Naive thymus-derived CD4-positive, alpha-beta T cell (primary cell): ENCODE data around the gene IRF2. TPM values are rescaled to one million over a fixed set of nuclear protein-coding genes. Genes with fewer than 3 reads are reported as not detected.
A peak's percentile ranks its signal among the peaks of the same experiment; 100 is the strongest.

Experiments
- ATAC-seq: fragments of 150-1000 bp; cut with Tn5 transposase; 2 replicates; pipeline ENCODE4 v1.10.0; 2021; ENCODE audit warnings: mild to moderate bottlenecking, moderate library complexity
- CTCF ChIA-PET: fragments of 350-600 bp; sonication (Branson Sonifier 250); formaldehyde crosslinking; loops from one replicate; lab custom pipeline; 2021; ENCODE audit warnings: antibody characterized with exemption; lab: Charles Lee
- POLR2A ChIA-PET: fragments of 350-600 bp; sonication (Branson Sonifier 250); formaldehyde crosslinking; loops from one replicate; lab custom pipeline; 2021; ENCODE audit warnings: antibody characterized with exemption, inconsistent platforms; lab: Charles Lee
- DNase-seq, 9 donors: peaks; one replicate each; pipeline versions ENCODE4 v3.0.0 to v3.0.0-alpha.2; 2020 to 2022; ENCODE audit warnings: mixed read lengths in 1 of 9
- H3K27ac ChIP-seq: one replicate; pipeline ENCODE4 v1.7.0; 2013; ENCODE audit warnings: mild to moderate bottlenecking, low read depth, low read length, moderate library complexity
- H3K27me3 ChIP-seq, 2 donors: one replicate each; pipeline ENCODE4 v1.7.0; 2013; ENCODE audit warnings: low read length in 2 of 2, mild to moderate bottlenecking in 2 of 2, moderate library complexity in 2 of 2; ENCODE audit not compliant: control insufficient read depth in 2 of 2, insufficient read depth in 2 of 2
- H3K36me3 ChIP-seq, 3 experiments: 1 replicate in 2 of 3; 2 replicates in 1 of 3; pipeline ENCODE4 v1.7.0; 2013; ENCODE audit warnings: low read length in 3 of 3, mild to moderate bottlenecking in 3 of 3, moderate library complexity in 1 of 3; ENCODE audit not compliant: insufficient read depth in 3 of 3, control insufficient read depth in 2 of 3
- H3K4me1 ChIP-seq, 2 donors: one replicate each; pipeline ENCODE4 v1.7.0; 2013; ENCODE audit warnings: low read length in 2 of 2, mild to moderate bottlenecking in 2 of 2, moderate library complexity in 1 of 2; ENCODE audit not compliant: control insufficient read depth in 2 of 2, insufficient read depth in 2 of 2
- H3K4me3 ChIP-seq: 2 replicates; pipeline ENCODE4 v1.7.0; 2013; ENCODE audit warnings: mild to moderate bottlenecking, low read length
- H3K9me3 ChIP-seq, 3 experiments: 1 replicate in 2 of 3; 2 replicates in 1 of 3; pipeline ENCODE4 v1.7.0; 2013; ENCODE audit warnings: low read length in 3 of 3; ENCODE audit not compliant: control insufficient read depth in 2 of 3
- H3K27ac Mint-ChIP-seq, 9 donors: one replicate each; pipeline ENCODE4 v1.8.0; 2020 to 2022; ENCODE audit warnings: mixed read lengths in 9 of 9, mild to moderate bottlenecking in 8 of 9, moderate library complexity in 5 of 9, inconsistent platforms in 2 of 9
- H3K27me3 Mint-ChIP-seq, 5 donors: one replicate each; pipeline ENCODE4 v1.8.0; 2021 to 2022; ENCODE audit warnings: mixed read lengths in 5 of 5, mild to moderate bottlenecking in 1 of 5
- H3K36me3 Mint-ChIP-seq, 5 donors: one replicate each; pipeline ENCODE4 v1.8.0; 2020 to 2022; ENCODE audit warnings: mixed read lengths in 5 of 5, mild to moderate bottlenecking in 3 of 5, inconsistent platforms in 1 of 5
- H3K4me1 Mint-ChIP-seq, 7 donors: one replicate each; pipeline ENCODE4 v1.8.0; 2020 to 2022; ENCODE audit warnings: mixed read lengths in 7 of 7, mild to moderate bottlenecking in 3 of 7, inconsistent platforms in 1 of 7
- H3K4me3 Mint-ChIP-seq, 10 donors: one replicate each; pipeline ENCODE4 v1.8.0; 2020 to 2022; ENCODE audit warnings: mild to moderate bottlenecking in 10 of 10, mixed read lengths in 10 of 10, moderate library complexity in 6 of 10, inconsistent platforms in 2 of 10
- H3K9me3 Mint-ChIP-seq, 11 donors: one replicate each; pipeline ENCODE4 v1.8.0; 2020 to 2022; ENCODE audit warnings: mixed read lengths in 11 of 11, mild to moderate bottlenecking in 4 of 11, inconsistent platforms in 1 of 11, moderate library complexity in 1 of 11
- intact Hi-C, 2 donors: fragments of 100-400 bp; cut with micrococcal nuclease; formaldehyde crosslinking; loops; one replicate each; pipeline ENCODE4 v1.15.1; 2023
- polyA plus RNA-seq, 2 donors: library from polyadenylated mRNA; unstranded; fragments of 300-500 nt; fragmentation: Illumina TruSeq; gene quantifications; one replicate each; pipeline ENCODE4 v1.2.3, GENCODE V29; 2021
- total RNA-seq, 6 experiments: library from RNA in 5 of 6; stranded (reverse) in 5 of 6; gene quantifications; 1 replicate in 5 of 6; 2 replicates in 1 of 6; pipeline ENCODE4 v1.2.3 and lab custom pipeline; 2021 to 2026

IRF2 gene
- total and polyA plus RNA-seq, 7 experiments from 2014 or later: 31.2 to 87.0 (median 77.5) TPM

DNA sequence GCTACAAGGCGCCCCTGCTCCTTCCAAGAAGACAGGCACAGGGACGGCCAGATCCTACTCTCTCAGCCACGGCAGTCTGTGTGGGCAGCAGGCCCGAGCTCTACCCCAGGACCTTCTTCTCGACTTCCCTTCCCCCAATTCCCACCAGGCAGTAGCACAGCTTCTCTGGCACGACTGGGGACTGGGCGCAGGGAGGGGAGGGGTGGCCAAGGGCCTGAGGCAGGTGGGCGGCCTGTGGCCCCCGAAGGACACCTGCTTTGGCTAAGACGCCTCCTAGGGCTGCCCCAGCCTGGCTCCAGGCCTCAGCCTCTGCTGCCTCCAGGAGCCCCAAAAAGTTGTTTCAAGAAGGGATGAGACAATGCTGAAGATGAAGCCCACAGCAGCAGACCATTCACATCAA lies 24.2 kb upstream of the IRF2 start:
- DNase-seq: no peak
- Histone ChIP-seq H3K27ac (no peak overlapping the region), H3K9me3 (no peaks in the 10 kb centered on the region), H3K4me1 (peaks cover 3 to 5% of the 10 kb centered on the region in 2 donors), H3K36me3 (no peaks in the 10 kb centered on the region), H3K4me3 (no peak overlapping the region), H3K27me3 (no peaks in the 10 kb centered on the region)
- intact Hi-C loops: no loop called here
- no peak overlapping the region for H3K27ac Mint-ChIP-seq
- ChIA-PET CTCF (no interaction called here), POLR2A (no interaction called here)
- peaks cover 0 to 8% (median 1%) of the 10 kb centered on the region in 11 donors for H3K9me3 Mint-ChIP-seq
- H3K36me3 Mint-ChIP-seq: peaks cover 0 to 8% (median 4%) of the 10 kb centered on the region in 5 donors
- peaks cover 3 to 13% (median 9%) of the 10 kb centered on the region in 7 donors for H3K4me1 Mint-ChIP-seq
- H3K4me3 Mint-ChIP-seq: no peak overlapping the region
- H3K27me3 Mint-ChIP-seq: no peaks in the 10 kb centered on the region
- ATAC-seq: no peak

DNA sequence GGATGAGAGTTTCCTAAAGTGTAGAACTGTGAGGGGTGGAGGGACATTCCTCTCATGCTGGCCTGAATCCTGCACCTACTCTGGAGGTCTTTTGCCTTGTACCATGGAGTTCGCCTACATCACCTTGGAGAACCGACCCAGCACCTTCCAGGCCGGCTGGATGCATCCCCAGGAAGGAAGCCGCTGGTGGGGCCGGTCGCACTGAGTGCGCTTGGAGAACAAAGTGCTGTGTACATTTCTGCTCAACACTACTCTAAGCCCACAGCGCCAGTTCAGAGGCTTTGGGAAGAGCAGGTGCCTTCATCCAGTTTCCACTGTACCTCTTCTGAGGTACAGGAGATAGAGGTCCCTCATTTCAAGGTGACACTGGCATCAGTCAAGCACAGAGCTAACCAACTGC lies 15.4 kb upstream of the IRF2 start:
- Histone ChIP-seq H3K36me3 (no peaks in the 10 kb centered on the region), H3K27ac (no peak overlapping the region), H3K4me1 (no peaks in the 10 kb centered on the region), H3K9me3 (no peaks in the 10 kb centered on the region), H3K27me3 (no peaks in the 10 kb centered on the region), H3K4me3 (no peak overlapping the region)
- ChIA-PET CTCF (no interaction called here), POLR2A (interaction anchor here (1.3 kb wide), 1 partner anchor 14 kb away, joined by 3 read pairs; no protein-coding TSS in a partner anchor)
- Mint-ChIP-seq H3K36me3 (peaks cover 0 to 18% (median 13%) of the 10 kb centered on the region in 5 donors), H3K27me3 (peaks cover 0 to 2% (median 0%) of the 10 kb centered on the region in 5 donors), H3K4me1 (peaks cover 7 to 29% (median 10%) of the 10 kb centered on the region in 7 donors), H3K9me3 (peaks cover 0 to 17% (median 1%) of the 10 kb centered on the region in 11 donors), H3K4me3 (no peak overlapping the region), H3K27ac (no peak overlapping the region)
- intact Hi-C loops: no loop called here
- no peak for ATAC-seq
- no peak for DNase-seq

DNA sequence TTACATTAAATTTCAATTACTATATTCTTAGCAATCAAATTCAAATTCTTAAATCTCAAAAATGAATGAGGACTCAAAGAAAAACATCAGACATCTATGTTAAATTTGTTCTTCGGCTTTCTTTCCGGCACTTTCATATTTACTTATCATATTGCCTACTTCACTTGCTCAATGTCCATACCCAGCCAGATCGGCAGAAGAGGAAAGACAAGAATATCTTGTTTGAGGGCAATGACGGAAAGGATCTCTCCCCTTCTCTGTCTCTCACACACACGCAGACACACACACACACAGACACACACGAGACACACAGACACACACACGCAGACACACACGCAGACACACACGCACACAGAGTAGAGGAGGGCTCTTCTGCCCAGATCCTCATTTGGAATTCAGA lies 13.2 kb upstream of the IRF2 start:
- peak overlapping the region in 1 of 9 donors; percentile 3 for H3K27ac Mint-ChIP-seq
- no peak overlapping the region for H3K4me3 Mint-ChIP-seq
- Histone ChIP-seq H3K36me3 (no peaks in the 10 kb centered on the region), H3K9me3 (no peaks in the 10 kb centered on the region), H3K4me3 (no peak overlapping the region), H3K27ac (no peak overlapping the region), H3K4me1 (no peaks in the 10 kb centered on the region), H3K27me3 (no peaks in the 10 kb centered on the region)
- H3K27me3 Mint-ChIP-seq: peaks cover 0 to 2% (median 0%) of the 10 kb centered on the region in 5 donors
- intact Hi-C loops: no loop called here
- POLR2A ChIA-PET: no interaction called here
- H3K9me3 Mint-ChIP-seq: peaks cover 0 to 11% (median 0%) of the 10 kb centered on the region in 11 donors
- DNase-seq: no peak
- H3K36me3 Mint-ChIP-seq: peaks cover 0 to 25% (median 9%) of the 10 kb centered on the region in 5 donors
- no peak for ATAC-seq
- H3K4me1 Mint-ChIP-seq: peaks cover 9 to 37% (median 17%) of the 10 kb centered on the region in 7 donors
- CTCF ChIA-PET: interaction anchor here (0.6 to 0.7 kb wide), 3 partner anchors 17 to 285 kb away, joined by 3 to 6 read pairs (median 4); no protein-coding TSS in a partner anchor

DNA sequence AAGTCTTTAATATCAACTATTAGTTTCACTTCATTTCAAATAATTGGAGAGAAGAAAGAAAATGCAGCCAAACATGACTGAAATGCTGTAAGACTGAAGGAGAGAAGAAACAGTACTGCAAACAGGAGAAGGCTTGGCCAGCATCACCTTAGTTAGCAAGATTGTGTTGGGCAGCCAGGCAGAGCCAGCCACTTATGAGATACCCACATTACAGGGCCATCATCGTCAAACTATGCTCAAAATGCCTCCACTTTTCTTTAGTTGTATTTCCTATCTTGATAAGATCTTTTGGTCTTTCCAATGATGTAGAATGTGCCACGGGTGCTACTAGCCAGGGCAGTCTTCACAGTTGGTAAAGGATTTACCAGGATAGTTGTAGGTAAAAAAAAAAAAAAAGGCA lies 10.9 kb upstream of the IRF2 start:
- ChIA-PET CTCF (no interaction called here), POLR2A (no interaction called here)
- intact Hi-C loops: no loop called here
- Histone ChIP-seq H3K4me3 (no peak overlapping the region), H3K4me1 (no peaks in the 10 kb centered on the region), H3K9me3 (no peaks in the 10 kb centered on the region), H3K27me3 (no peaks in the 10 kb centered on the region), H3K27ac (no peak overlapping the region), H3K36me3 (no peaks in the 10 kb centered on the region)
- H3K9me3 Mint-ChIP-seq: peaks cover 0 to 9% (median 0%) of the 10 kb centered on the region in 11 donors
- H3K27ac Mint-ChIP-seq: peak overlapping the region in 1 of 9 donors; percentile 32
- no peak for ATAC-seq
- no peak overlapping the region for H3K4me3 Mint-ChIP-seq
- no peaks in the 10 kb centered on the region for H3K27me3 Mint-ChIP-seq
- H3K36me3 Mint-ChIP-seq: peaks cover 0 to 32% (median 9%) of the 10 kb centered on the region in 5 donors
- peaks cover 14 to 52% (median 26%) of the 10 kb centered on the region in 7 donors for H3K4me1 Mint-ChIP-seq
- DNase-seq: no peak

DNA sequence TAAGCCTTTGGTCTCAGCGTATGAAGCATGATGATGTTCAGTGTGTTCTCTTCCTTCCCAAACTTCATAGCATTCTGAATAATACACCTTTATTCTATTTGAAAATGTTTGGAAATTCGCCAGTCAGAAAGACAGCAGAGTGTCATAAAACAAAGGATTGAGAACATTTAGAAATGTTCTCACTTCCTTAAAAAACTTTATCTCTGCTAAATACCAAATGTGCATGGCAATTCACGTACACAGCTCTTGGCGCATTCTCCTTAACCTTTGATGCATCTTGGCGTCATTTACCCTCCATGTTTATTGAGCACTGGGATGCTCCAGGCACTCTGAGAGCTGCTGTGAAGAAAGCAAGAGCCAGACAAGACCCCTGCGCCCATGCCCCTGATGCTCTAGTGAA lies 7.2 kb upstream of the IRF2 start:
- no peak overlapping the region for H3K4me3 Mint-ChIP-seq
- ChIA-PET POLR2A (no interaction called here), CTCF (no interaction called here)
- H3K27ac ChIP-seq: no peak overlapping the region
- ATAC-seq (no peak), DNase-seq (no peak)
- H3K4me1 Mint-ChIP-seq: peaks cover 28 to 71% (median 49%) of the 10 kb centered on the region in 7 donors
- no peaks in the 10 kb centered on the region for H3K27me3 ChIP-seq
- H3K27me3 Mint-ChIP-seq: no peaks in the 10 kb centered on the region
- H3K9me3 Mint-ChIP-seq: peaks cover 0 to 9% (median 0%) of the 10 kb centered on the region in 11 donors
- H3K36me3 ChIP-seq: no peaks in the 10 kb centered on the region
- H3K27ac Mint-ChIP-seq: no peak overlapping the region
- no peaks in the 10 kb centered on the region for H3K9me3 ChIP-seq
- intact Hi-C loops: no loop called here
- H3K36me3 Mint-ChIP-seq: peaks cover 0 to 41% (median 18%) of the 10 kb centered on the region in 5 donors
- H3K4me3 ChIP-seq: no peak overlapping the region
- peaks cover 8 to 15% of the 10 kb centered on the region in 2 donors for H3K4me1 ChIP-seq

DNA sequence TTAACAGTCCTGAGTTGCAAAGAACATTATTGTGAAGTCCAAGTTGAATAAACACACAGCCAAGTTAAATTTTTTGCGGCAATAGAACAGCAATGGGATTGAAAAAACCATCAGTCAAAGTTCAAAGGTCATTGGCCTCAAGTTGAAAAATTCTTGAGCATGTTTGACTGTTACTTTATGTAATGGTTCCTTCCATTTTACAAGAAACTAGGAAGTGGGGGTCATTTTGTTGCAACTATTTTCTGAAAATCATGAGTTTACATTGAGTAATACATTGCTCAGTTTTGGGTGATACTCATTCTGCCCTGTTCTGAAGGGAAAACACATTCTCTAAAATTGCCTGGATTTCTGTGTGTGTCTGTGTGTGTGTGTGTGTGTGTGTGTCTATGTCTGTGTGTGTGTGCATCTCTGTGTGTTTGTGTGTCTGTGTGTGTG lies 5.2 kb upstream of the IRF2 start:
- ChIA-PET POLR2A (interaction anchor here (0.8 to 1.2 kb wide), 4 partner anchors 35 to 347 kb away, joined by 3 to 4 read pairs (median 3); no protein-coding TSS in a partner anchor), CTCF (no interaction called here)
- Histone ChIP-seq H3K9me3 (no peaks in the 10 kb centered on the region), H3K27ac (no peak overlapping the region), H3K4me1 (peaks cover 13 to 27% of the 10 kb centered on the region in 2 donors), H3K36me3 (peaks cover 0 to 7% (median 0%) of the 10 kb centered on the region in 3 experiments), H3K4me3 (no peak overlapping the region), H3K27me3 (no peaks in the 10 kb centered on the region)
- intact Hi-C loops: loop anchor here (5.0 to 10.0 kb wide), 3 partner anchors 915 to 1715 kb away; partner anchors contain the start of genes ANKRD37 (in 2 of the 2), LRP2BP (in 2 of the 2), CYP4V2 (in 1 of the 2) and DCTD (in 1 of the 2)
- H3K27me3 Mint-ChIP-seq: no peaks in the 10 kb centered on the region
- H3K9me3 Mint-ChIP-seq: peaks cover 0 to 9% (median 0%) of the 10 kb centered on the region in 11 donors
- DNase-seq (no peak), ATAC-seq (no peak)
- H3K27ac Mint-ChIP-seq: peak overlapping the region in 6 of 9 donors; percentile 17 to 99 (median 64)
- H3K36me3 Mint-ChIP-seq: peaks cover 0 to 45% (median 23%) of the 10 kb centered on the region in 5 donors
- peaks cover 31 to 73% (median 63%) of the 10 kb centered on the region in 7 donors for H3K4me1 Mint-ChIP-seq
- H3K4me3 Mint-ChIP-seq: peak overlapping the region in 3 of 10 donors; percentile 23 to 55 (median 24)
